ENCODE measurements around the gene LSM10.

The LSM10 gene

DNA sequence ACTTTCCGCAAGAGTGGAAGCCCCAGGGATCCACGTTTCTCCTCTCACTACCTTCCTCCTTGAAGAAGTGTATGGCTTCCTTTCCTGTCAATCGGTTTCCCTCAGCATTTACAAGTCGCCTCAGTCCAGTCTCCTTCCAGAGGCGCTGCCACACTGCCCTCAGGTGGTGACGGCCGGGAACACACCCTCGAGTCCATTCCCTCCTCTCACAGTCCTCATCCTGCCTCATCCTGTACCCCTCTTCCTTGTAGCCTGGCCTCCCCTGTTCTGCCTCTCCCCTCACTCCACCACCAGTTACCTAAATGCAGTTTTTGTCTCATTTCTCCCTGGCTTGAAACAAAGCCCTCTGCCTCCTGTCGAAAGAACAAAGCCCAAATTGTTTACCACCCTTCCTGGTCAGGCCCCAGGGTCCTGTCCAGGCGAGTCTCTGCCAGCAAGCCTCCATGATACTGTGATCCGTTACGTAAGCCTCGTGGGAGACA lies 23.2 kb upstream of the LSM10 start:
- no peak overlapping the region for H3K4me3 ChIP-seq (ENCODE audit: low read depth, low read length)
- TF ChIP-seq, protein P1, sequence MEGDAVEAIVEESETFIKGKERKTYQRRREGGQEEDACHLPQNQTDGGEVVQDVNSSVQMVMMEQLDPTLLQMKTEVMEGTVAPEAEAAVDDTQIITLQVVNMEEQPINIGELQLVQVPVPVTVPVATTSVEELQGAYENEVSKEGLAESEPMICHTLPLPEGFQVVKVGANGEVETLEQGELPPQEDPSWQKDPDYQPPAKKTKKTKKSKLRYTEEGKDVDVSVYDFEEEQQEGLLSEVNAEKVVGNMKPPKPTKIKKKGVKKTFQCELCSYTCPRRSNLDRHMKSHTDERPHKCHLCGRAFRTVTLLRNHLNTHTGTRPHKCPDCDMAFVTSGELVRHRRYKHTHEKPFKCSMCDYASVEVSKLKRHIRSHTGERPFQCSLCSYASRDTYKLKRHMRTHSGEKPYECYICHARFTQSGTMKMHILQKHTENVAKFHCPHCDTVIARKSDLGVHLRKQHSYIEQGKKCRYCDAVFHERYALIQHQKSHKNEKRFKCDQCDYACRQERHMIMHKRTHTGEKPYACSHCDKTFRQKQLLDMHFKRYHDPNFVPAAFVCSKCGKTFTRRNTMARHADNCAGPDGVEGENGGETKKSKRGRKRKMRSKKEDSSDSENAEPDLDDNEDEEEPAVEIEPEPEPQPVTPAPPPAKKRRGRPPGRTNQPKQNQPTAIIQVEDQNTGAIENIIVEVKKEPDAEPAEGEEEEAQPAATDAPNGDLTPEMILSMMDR (IDR thresholded peaks at IDR 0.05; ENCODE audit: control insufficient read depth, extremely low read depth, insufficient read depth) = peak; percentile 98
- peak; percentile 54 for DNase-seq (ENCODE audit: low read depth)

DNA sequence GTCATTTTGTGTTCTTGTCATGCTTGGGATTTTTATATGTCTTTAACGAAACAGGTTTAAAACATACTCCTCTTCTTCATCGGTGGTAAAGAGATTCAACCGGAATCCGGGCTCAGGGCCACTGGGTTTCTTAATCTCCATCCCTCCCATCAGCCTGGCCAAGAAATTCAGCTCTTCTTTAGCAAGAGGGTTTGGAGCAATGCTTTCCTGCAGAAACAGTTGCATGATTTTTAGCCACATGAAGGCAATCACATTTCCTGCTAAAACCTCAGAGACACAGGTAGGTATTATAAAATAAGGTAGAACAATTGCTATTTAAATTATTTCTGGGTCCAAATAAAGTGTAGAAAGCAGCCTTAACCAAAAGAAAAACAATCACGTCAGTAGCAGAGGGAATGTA lies 22.7 kb upstream of the LSM10 start:
- TF ChIP-seq, protein P1 (IDR thresholded peaks at IDR 0.05; ENCODE audit: control insufficient read depth, extremely low read depth, insufficient read depth) = no peak
- DNase-seq (ENCODE audit: low read depth) = no peak
- no peak overlapping the region for H3K4me3 ChIP-seq (ENCODE audit: low read depth, low read length)

DNA sequence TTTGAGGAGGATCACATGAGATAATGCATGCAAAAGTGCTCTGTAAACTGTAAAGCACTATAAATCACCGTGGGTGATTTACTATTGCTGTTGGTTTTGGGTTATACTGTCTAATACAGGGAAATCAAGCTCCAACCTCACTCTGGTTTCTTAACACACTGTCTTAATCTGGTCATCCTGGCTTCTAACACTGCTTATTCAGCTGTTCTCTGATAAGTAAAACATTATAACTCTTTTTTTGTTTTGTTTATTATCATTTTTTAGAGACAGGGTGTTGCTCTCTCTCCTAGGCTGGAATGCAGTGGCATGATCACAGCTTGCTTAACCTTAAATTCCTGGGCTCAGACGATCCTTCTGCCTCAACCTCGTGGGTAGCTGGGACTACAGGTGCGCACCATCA lies 21.9 kb upstream of the LSM10 start:
- TF ChIP-seq, protein P1 (IDR thresholded peaks at IDR 0.05; ENCODE audit: control insufficient read depth, extremely low read depth, insufficient read depth) = no peak
- DNase-seq (ENCODE audit: low read depth) = no peak

DNA sequence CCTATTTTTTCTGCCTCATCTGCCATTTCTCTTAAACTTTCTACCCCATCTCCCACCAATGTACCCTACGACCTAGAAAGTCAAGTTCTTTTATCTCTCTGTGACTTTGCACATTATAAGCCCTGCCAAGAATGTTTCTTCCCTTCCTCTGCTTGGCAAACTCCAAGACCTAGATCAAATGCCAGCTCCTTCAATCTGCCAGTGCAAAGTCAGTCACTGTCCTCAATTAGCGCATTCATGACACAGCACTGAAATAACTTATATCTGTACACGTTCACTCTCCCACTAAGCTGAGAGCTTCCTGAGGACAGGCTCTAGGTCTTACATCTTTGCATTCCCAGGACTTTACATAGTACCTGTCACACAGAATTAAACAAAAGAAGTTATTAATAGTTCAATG lies 21.4 kb upstream of the LSM10 start:
- no peak overlapping the region for H3K4me3 ChIP-seq (ENCODE audit: low read depth, low read length)
- DNase-seq (ENCODE audit: low read depth) = no peak
- TF ChIP-seq, protein P1 (IDR thresholded peaks at IDR 0.05; ENCODE audit: control insufficient read depth, extremely low read depth, insufficient read depth) = no peak

More for the DNA sequence above, 21.9 kb upstream of the LSM10 start:
- no peak overlapping the region for H3K4me3 ChIP-seq (ENCODE audit: low read depth, low read length)

DNA sequence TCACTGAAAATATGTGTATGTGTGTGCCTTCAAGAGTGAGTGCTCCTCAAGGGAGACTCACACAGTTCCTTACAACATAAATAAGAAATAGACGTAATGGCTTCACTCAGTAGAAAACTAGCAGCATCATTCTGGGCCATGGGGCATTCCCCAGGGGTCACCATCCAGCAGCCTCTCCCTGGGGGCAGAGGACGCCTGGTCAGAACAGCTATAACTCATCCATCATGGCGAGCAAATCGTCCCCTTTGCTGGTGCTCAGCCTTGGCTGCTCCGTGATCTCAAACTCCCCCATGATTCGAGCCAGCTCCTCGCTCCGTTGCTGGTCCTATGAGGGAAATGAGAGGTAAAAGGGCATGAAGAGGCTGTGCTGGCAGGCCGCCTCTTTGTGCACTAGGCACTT lies 20.2 kb upstream of the LSM10 start:
- TF ChIP-seq, protein P1 (IDR thresholded peaks at IDR 0.05; ENCODE audit: control insufficient read depth, extremely low read depth, insufficient read depth) = no peak

DNA sequence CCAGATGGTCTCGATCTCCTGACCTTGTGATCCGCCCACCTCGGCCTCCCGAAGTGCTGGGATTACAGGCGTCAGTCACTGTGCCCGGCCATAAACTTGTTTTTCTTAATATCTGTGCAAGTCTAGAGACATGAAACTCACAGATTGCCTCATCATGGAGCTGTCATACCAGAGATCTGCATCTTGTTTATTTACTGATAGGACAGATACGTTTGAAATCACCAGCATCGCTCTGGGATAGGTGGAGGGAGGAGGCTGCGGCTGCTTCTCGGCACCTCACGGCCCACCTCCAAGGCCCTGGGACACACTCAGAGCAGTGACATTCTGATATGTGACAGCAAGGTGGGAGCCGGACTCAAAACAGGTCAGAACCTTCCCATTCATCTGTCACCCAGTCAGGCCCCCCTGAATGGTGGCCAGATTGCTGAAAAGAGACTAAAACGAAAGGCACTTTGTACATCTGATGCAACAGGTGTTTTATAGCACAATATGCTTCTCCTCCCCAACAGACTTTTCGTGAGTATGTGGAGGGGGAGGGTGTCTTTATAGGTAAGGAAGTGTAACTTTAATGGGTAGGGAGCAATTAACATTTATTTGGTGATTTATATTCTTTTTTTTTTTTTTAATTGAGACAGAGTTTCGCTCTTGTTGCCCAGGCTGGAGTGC lies 18.1 kb upstream of the LSM10 start:
- H3K4me3 ChIP-seq (ENCODE audit: low read depth, low read length) = no peak overlapping the region
- no peak for DNase-seq (ENCODE audit: low read depth)
- TF ChIP-seq, protein P1 (IDR thresholded peaks at IDR 0.05; ENCODE audit: control insufficient read depth, extremely low read depth, insufficient read depth) = no peak

More for the DNA sequence above, 20.2 kb upstream of the LSM10 start:
- DNase-seq (ENCODE audit: low read depth) = no peak
- no peak overlapping the region for H3K4me3 ChIP-seq (ENCODE audit: low read depth, low read length)

DNA sequence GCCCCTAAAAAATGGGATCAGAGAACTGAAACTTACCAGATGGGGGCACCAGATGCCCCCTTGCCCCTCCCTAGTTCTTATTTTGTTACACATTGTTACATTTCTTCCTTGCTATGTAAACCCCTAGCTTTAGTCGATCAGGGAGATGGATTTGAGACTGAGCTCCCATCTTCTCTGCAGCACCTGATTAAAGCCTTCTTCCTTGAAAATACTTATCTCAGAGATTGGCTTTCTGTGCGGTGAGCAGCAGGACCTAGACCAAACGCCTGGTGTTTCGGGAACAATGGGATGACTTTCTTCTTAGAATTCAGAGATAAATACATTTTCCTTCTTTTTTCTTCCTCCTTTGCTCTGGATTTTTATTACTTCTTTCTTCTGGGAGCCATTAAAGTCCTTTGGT lies 16.7 kb upstream of the LSM10 start:
- DNase-seq (ENCODE audit: low read depth) = no peak
- TF ChIP-seq, protein P1 (IDR thresholded peaks at IDR 0.05; ENCODE audit: control insufficient read depth, extremely low read depth, insufficient read depth) = no peak
- H3K4me3 ChIP-seq (ENCODE audit: low read depth, low read length) = no peak overlapping the region

All from LNCaP clone FGC (cell line).